Astrocyte of the spinal cord (primary cell): ENCODE results near the gene KCNK2.

Source experiments
- DNase-seq: peaks from one replicate; pipeline ENCODE4 v3.0.0; 2011; ENCODE audit warnings: low read depth, low spot score
- H3K4me3 ChIP-seq: 2 replicates; pipeline ENCODE4 v1.5.1; 2011; ENCODE audit warnings: low read depth, mild to moderate bottlenecking, low read length, moderate library complexity
- in situ Hi-C: cut with HindIII; loops from 2 replicates; pipeline ENCODE4 v1.10.0; 2017; ENCODE audit warnings: low sequenced_read_pairs
- TF ChIP-seq, protein P1 (sequence below): IDR thresholded peaks from 2 replicates; pipeline ENCODE4 v1.5.1; 2012; ENCODE audit warnings: low read depth, mild to moderate bottlenecking, low read length, inconsistent platforms

Gene KCNK2

DNA sequence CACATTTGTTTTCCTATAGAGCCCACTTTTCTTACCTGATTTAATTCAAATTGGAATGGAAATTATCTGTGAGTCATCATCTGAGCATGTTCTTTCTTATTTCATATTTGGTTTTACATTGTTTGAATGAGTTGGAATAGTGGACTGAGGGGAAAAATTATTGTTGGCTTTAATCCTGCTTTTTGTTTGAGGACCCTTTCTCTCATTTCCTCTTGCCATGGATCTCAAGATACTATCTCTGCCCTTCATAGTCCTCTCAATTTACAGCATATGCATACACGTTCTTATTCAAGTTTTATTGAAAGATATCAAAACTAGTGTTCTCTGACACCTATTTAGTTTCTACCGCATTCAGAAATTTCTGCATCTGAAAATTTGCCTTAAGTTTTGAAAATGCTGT is 5.1 kb downstream of the KCNK2 start:
- TF ChIP-seq, protein P1, sequence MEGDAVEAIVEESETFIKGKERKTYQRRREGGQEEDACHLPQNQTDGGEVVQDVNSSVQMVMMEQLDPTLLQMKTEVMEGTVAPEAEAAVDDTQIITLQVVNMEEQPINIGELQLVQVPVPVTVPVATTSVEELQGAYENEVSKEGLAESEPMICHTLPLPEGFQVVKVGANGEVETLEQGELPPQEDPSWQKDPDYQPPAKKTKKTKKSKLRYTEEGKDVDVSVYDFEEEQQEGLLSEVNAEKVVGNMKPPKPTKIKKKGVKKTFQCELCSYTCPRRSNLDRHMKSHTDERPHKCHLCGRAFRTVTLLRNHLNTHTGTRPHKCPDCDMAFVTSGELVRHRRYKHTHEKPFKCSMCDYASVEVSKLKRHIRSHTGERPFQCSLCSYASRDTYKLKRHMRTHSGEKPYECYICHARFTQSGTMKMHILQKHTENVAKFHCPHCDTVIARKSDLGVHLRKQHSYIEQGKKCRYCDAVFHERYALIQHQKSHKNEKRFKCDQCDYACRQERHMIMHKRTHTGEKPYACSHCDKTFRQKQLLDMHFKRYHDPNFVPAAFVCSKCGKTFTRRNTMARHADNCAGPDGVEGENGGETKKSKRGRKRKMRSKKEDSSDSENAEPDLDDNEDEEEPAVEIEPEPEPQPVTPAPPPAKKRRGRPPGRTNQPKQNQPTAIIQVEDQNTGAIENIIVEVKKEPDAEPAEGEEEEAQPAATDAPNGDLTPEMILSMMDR, result no peak
- DNase-seq, result no peak
- in situ Hi-C loops, result no loop called here

DNA sequence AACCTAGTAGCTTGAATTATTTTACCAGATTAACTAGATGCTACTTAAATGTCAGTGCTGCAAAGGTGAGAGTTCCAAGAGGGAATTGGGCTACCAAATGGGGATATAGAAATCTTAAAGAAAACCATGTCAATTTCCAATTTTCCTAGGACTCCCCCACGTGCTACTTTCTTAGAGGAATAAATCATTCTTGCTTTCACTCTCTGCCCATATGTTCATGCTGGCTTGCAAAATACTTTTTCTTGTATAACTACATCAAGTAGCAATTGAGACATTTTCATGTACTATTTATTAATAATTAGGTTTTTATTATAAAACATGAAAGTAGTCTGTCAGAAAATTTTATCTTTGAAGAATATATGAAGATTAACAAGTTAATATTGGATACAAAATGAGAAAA is 11.8 kb downstream of the KCNK2 start:
- no peak overlapping the region for H3K4me3 ChIP-seq
- in situ Hi-C loops, result no loop called here
- TF ChIP-seq, protein P1, result no peak
- no peak for DNase-seq

More for the DNA sequence above, 5.1 kb downstream of the KCNK2 start:
- H3K4me3 ChIP-seq, result no peak overlapping the region

DNA sequence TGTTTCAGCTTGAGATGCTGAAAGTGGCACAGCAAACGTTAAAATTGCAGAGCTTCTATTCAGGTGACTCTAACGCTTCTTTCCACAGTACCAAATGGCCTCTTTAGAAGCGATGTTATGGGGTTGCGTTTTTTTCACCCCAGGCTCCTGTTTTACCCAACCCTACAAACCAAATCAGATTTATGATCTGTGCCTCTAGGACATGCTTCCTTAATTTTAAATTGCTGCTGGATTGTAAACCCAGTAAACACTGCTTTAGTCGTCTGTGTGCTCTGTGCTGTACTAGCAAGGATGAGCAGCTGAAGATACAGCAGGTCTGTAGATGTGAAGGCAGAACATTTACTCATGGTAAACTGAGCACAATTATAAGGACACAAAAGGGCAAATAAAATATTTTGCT is 13.0 kb downstream of the KCNK2 start:
- in situ Hi-C loops, result no loop called here
- TF ChIP-seq, protein P1, result no peak
- DNase-seq, result no peak
- H3K4me3 ChIP-seq, result no peak overlapping the region

DNA sequence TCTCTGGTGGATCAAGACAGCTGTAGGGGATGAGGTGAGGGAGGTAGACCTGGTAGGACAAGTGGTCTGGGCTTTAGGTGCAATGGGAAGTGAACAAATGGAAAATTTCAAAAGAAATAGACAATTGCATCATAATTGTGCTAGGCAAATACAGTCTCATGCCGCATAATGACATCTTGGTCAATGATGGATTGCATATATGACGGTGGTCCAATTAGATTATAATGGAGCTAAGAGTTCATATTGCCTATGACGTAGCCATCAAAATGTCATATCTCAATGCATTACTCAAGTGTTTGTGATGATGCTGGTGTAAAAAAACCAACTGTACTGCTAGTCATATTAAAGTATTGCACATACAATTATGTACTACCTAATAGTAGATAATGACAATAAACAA is 19.0 kb downstream of the KCNK2 start:
- in situ Hi-C loops, result no loop called here
- no peak for DNase-seq
- TF ChIP-seq, protein P1, result no peak
- H3K4me3 ChIP-seq, result no peak overlapping the region

DNA sequence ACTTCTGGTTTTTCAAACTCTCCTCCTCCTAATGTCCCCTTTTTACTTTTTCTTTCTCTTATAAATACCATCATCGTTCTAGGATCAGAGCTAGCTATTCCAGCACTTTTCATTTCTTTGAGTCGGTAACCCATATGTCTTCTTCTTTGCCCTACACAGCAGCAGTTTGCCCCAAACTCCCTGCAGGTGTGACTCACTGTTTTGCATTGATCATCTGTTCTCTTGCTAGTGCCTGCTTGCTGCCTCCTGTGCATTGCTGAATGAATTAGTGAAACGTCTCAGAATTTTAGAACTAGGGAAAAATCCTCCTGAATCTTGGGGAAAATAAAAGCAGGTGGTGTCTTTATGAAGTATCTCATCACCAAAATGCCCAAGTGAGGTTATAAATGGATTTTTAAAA is 21.7 kb downstream of the KCNK2 start:
- in situ Hi-C loops, result no loop called here
- TF ChIP-seq, protein P1, result no peak
- no peak overlapping the region for H3K4me3 ChIP-seq
- DNase-seq, result peak; percentile 24

DNA sequence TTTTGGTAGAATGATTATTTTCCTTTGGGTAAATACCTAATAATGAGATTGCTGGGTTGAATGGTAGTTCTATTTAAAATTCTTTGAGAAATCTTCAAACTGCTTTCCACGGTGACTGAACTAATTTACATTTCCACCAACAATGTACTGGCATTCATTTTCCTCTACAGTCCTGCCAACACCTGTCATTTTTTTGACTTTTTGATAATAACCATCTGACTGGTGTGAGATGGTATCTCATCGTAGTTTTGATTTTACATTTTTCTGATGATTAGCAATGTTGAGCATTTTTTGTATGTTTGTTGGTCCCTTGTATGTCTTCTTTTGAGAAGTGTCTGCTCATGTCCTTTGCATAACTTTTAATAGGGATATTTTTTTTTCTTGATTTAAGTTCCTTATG is 23.5 kb downstream of the KCNK2 start:
- DNase-seq, result no peak
- no peak overlapping the region for H3K4me3 ChIP-seq
- in situ Hi-C loops, result no loop called here
- TF ChIP-seq, protein P1, result no peak

DNA sequence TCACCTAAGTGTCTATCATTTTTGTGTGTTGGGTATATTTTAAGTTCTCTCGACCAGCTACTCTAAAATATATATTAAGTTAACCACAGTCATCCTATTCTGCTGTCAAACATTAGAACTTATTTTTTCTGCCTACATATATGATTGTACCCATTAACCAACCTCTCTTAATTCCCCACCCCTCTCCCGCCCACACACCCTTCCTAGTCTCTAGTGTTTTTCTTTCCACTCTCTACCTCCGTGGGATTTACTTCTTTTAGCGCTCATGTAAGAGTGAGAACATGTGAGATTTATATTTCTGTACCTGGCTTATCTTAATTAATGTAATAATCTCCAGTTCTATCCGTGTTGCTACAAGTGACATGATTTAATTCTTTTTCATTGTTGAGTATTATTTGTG is 26.6 kb downstream of the KCNK2 start:
- no peak for DNase-seq
- in situ Hi-C loops, result no loop called here

More for the DNA sequence above, 26.6 kb downstream of the KCNK2 start:
- TF ChIP-seq, protein P1, result no peak
- no peak overlapping the region for H3K4me3 ChIP-seq
